RWPE1 (cell line): ENCODE data around the gene PROM1.

ENCODE experiments used
- CTCF ChIA-PET: fragments of 350-600 bp; sonication (Branson Sonifier 250); formaldehyde crosslinking; extraction: SDS; loops from one replicate; lab custom pipeline; 2021; lab: Yijun Ruan, JAX
- POLR2A ChIA-PET: fragments of 400-600 bp; formaldehyde crosslinking; extraction: SDS; loops from one replicate; lab custom pipeline; 2020; ENCODE audit warnings: antibody characterized with exemption; ENCODE audit not compliant: low non-redundant PET; lab: Yijun Ruan, JAX
- DNase-seq: peaks from one replicate; pipeline ENCODE4 v3.0.0; 2012; ENCODE audit warnings: low spot score
- H3K27ac ChIP-seq: fragments of 450-650 bp; 2 replicates; pipeline ENCODE4 v1.5.1; 2017
- TF ChIP-seq, protein P1 (sequence below): fragments of 450-650 bp; conservative IDR thresholded peaks from 2 replicates; pipeline ENCODE4 v1.5.1; 2017; ENCODE audit warnings: low read depth, mild to moderate bottlenecking

The PROM1 gene

DNA sequence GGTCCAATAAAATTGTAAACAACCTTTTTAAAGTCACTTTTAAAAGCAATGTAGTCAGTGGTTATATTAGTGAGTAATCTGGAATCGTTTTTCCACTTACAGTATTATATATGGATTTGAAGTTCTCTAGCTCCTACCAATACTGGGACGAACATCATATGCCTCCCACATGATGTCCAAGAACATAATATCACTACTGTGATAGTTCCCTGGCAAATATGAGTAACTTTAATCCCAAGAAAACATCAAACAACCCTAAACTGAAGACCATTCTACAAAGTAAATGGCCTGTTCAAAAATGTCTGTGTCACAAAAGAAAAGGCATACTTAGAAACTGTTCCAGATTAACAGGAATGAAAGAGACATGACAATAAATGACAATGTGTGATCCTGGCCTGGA lies 67.3 kb downstream of the PROM1 start:
- H3K27ac ChIP-seq = no peak overlapping the region
- no peak for DNase-seq
- ChIA-PET CTCF (interaction anchor here (0.6 kb wide), 1 partner anchor 900 kb away, joined by 5 read pairs; no protein-coding TSS in a partner anchor), POLR2A (no interaction called here)
- TF ChIP-seq, protein P1, sequence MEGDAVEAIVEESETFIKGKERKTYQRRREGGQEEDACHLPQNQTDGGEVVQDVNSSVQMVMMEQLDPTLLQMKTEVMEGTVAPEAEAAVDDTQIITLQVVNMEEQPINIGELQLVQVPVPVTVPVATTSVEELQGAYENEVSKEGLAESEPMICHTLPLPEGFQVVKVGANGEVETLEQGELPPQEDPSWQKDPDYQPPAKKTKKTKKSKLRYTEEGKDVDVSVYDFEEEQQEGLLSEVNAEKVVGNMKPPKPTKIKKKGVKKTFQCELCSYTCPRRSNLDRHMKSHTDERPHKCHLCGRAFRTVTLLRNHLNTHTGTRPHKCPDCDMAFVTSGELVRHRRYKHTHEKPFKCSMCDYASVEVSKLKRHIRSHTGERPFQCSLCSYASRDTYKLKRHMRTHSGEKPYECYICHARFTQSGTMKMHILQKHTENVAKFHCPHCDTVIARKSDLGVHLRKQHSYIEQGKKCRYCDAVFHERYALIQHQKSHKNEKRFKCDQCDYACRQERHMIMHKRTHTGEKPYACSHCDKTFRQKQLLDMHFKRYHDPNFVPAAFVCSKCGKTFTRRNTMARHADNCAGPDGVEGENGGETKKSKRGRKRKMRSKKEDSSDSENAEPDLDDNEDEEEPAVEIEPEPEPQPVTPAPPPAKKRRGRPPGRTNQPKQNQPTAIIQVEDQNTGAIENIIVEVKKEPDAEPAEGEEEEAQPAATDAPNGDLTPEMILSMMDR = no peak

DNA sequence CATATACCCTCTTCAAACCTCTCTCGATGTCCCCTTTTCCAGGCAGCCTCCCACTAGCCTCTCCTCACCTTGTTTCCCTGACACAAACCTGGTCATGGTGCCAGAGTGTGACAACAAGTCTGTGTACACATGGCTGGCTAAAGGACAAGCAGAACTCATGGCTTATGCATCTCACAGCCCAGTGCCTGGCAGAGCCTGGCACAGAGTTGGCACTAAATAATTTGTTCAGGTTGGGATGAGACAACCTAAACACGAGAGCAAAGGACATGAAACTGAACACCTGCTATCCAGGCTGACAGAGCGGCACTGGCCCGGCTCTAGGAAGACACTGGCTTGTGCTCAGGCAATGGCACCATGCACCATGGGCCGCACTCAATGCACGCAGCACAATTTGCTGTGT lies 72.7 kb downstream of the PROM1 start:
- TF ChIP-seq, protein P1 = no peak
- ChIA-PET CTCF (no interaction called here), POLR2A (no interaction called here)
- no peak overlapping the region for H3K27ac ChIP-seq
- no peak for DNase-seq

DNA sequence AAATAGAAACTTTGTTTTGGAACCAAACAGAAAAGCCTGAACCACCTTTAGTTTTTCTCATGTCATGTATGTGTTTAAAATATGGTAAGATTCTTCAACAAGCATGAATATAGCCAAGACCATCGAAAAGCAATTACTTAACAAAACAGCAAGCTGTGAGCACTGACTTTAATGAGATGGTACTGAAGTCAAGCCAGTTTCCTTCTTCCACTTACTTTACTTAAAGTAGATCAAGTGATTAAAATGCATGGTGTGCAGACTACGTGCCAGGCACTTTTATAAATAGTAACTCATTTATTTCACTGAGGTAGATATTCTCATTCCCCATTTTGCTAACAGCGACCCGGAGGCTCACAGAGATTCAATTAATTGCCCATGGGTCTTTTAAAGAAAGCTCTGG lies 74.7 kb downstream of the PROM1 start:
- TF ChIP-seq, protein P1 = no peak
- no peak overlapping the region for H3K27ac ChIP-seq
- DNase-seq = no peak
- ChIA-PET CTCF (no interaction called here), POLR2A (no interaction called here)

DNA sequence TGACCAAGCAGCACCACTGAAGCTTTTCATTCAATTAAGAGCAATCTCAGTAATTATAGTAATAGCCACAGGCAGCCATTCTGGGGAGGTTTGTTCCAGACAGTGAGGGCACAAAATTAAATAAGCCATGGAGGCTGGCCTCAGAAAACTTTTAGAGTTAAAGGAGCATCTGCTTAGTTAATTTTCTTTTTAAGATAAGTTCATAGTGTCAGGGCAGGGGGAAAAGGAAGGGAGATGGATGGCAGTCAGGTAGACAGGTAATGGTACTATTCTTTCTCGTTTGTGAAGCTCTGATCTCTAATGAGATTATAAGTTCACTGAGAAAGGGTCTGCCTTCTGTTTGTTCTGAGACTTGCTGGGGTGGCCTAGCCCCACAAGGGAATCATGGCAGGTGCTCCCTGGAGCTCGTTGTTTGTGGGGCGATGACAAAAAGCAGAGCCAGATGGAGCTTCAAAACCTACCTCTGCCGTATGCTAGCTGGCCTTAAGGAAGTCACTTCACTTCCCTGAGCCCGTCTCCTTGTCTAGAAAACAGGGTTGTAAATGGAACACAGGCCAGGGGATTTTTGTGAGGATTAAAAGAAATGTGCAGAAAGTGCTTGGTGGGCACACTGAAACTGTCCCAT lies 76.2 kb downstream of the PROM1 start:
- TF ChIP-seq, protein P1 = no peak
- ChIA-PET POLR2A (no interaction called here), CTCF (no interaction called here)

DNA sequence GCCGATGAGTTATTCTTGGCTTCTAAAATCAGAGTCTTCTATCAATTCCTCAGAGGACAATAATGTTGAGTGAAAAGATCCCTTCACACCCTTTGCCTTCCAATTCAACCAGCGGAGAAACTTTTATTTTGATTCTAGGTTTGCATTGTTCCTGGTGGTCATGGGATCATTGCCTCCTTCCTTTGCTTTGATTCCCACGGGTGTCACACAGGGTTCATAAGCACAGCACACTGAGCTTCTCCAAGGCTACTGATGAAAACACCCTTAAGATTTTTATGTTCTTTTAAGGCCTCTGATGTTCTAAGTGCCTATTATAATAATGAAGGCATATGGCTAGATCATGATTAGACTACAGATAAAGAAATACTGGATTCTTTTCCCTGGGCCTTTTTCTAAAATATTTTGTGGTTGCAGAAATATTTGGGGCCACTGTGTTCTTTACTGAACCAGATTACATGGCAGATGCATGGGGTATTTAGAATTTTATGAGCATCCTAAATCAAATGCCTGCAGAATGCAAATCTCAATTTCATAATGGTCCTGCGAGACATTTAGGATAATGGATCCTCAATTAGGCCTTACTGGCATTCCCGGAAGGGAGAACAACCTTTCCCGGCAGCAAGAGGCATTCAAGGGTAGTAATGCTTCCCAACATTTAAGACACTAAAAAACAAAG lies 76.9 kb downstream of the PROM1 start:
- TF ChIP-seq, protein P1 = no peak
- POLR2A ChIA-PET = no interaction called here
- no peak overlapping the region for H3K27ac ChIP-seq
- CTCF ChIA-PET = no interaction called here
- DNase-seq = no peak

More for the DNA sequence above, 76.2 kb downstream of the PROM1 start:
- no peak overlapping the region for H3K27ac ChIP-seq
- no peak for DNase-seq

DNA sequence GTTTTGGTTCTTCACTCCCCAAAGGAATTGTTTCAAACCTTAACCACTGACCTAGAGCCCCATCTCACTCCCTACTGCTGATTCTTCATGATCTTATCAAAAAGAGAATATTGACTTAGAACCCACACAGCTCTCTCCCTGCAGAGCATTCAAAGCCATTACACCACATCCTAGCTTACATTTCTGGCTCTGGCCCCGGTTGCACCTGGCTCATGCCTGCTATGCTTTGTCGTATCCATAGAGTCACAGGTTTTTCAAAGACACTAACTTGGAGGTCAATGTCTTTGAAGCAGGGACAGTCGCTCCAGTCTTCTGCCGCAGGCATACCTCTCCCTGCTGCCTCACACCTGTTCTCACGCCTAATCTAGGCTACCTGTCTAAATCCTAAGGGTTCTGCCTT lies 78.1 kb downstream of the PROM1 start:
- H3K27ac ChIP-seq = no peak overlapping the region
- DNase-seq = no peak
- CTCF ChIA-PET = no interaction called here
- TF ChIP-seq, protein P1 = no peak
- POLR2A ChIA-PET = no interaction called here
